HepG2 (cell line): ENCODE results near the gene TCEA3. TPM values are rescaled to one million over a fixed set of nuclear protein-coding genes. Genes with fewer than 3 reads are reported as not detected.

Experiments
- CREB1 ChIP-seq, 2 experiments: fragments of 450-650 bp in 1 of 2; IDR thresholded peaks; 2 replicates each; pipeline ENCODE4 v1.6.1; 2016 to 2017; ENCODE audit warnings: control low read depth in 1 of 2, mild to moderate bottlenecking in 1 of 2, missing compliant biosample characterization in 1 of 2, missing genetic modification characterization in 1 of 2
- EZH2 ChIP-seq: conservative IDR thresholded peaks from 2 replicates; pipeline ENCODE4 v1.6.1; 2012; ENCODE audit warnings: mild to moderate bottlenecking, low read depth, low read length, moderate library complexity
- GTF2F1 ChIP-seq: fragments of 150-350 bp; IDR thresholded peaks from 2 replicates; pipeline ENCODE4 v1.6.1; 2014; ENCODE audit warnings: low read length
- HMG20A ChIP-seq: IDR thresholded peaks from 2 replicates; pipeline ENCODE4 v1.6.1; 2016; ENCODE audit warnings: borderline replicate concordance
- KLF9 ChIP-seq: IDR thresholded peaks from 2 replicates; pipeline ENCODE4 v1.6.1; 2016; ENCODE audit warnings: low read depth
- POLR2G ChIP-seq: fragments of 200-400 bp; formaldehyde crosslinking; IDR thresholded peaks from 2 replicates; pipeline ENCODE4 v1.6.1; 2018; ENCODE audit warnings: mild to moderate bottlenecking, low read depth, low read length, moderate library complexity
- ZMYM3 ChIP-seq: sonication (generic); formaldehyde crosslinking; IDR thresholded peaks from 2 replicates; pipeline ENCODE4 v1.5.1; 2020; ENCODE audit warnings: mild to moderate bottlenecking, missing genetic modification reagents
- ZNF12 ChIP-seq: sonication (generic); formaldehyde crosslinking; IDR thresholded peaks from 2 replicates; pipeline ENCODE4 v1.5.0; 2020; ENCODE audit warnings: missing genetic modification reagents
- ZNF224 ChIP-seq: sonication (generic); formaldehyde crosslinking; IDR thresholded peaks from 2 replicates; pipeline ENCODE4 v1.5.0; 2020; ENCODE audit warnings: mild to moderate bottlenecking, missing genetic modification reagents
- ZNF253 ChIP-seq: sonication (generic); formaldehyde crosslinking; IDR thresholded peaks from 2 replicates; pipeline ENCODE4 v1.8.0; 2022; ENCODE audit warnings: mild to moderate bottlenecking, missing genetic modification reagents, borderline replicate concordance
- ZNF263 ChIP-seq: sonication (generic); formaldehyde crosslinking; IDR thresholded peaks from 2 replicates; pipeline ENCODE4 v1.4.0; 2020; ENCODE audit warnings: missing genetic modification reagents
- ZNF333 ChIP-seq: sonication (generic); formaldehyde crosslinking; IDR thresholded peaks from 2 replicates; pipeline ENCODE4 v1.4.0; 2020; ENCODE audit warnings: mild to moderate bottlenecking, missing genetic modification reagents, borderline replicate concordance
- ZNF484 ChIP-seq: sonication (generic); formaldehyde crosslinking; IDR thresholded peaks from 2 replicates; pipeline ENCODE4 v1.5.1; 2020; ENCODE audit warnings: mild to moderate bottlenecking, low read depth, missing genetic modification reagents, borderline replicate concordance
- ZNF879 ChIP-seq: sonication (generic); formaldehyde crosslinking; IDR thresholded peaks from 2 replicates; pipeline ENCODE4 v1.8.1; 2023; ENCODE audit warnings: missing genetic modification reagents
- polyA plus RNA-seq, 8 experiments: library from polyadenylated mRNA; depleted of rRNA in 3 of 8; stranded (reverse) in 7 of 8; unstranded in 1 of 8; fragments of >200 nt; fragmentation: Illumina TruSeq in 4 of 8; extraction: Trizol in 4 of 8; gene quantifications; 2 replicates each; pipeline versions ENCODE4 v1.2.1 to v1.2.3, GENCODE V29; 2011 to 2016; ENCODE audit warnings: low read depth in 4 of 8, missing spikeins in 1 of 8, mixed read lengths in 1 of 8; ENCODE audit not compliant: insufficient read depth in 1 of 8
- total RNA-seq, 5 experiments: library from RNA; depleted of rRNA; stranded (reverse); fragments of >200 nt; fragmentation: Illumina TruSeq; extraction: Trizol; gene quantifications; 2 replicates each; pipeline ENCODE4 v1.2.3, GENCODE V29; 2016; ENCODE audit warnings: low read depth in 1 of 5
- TF ChIP-seq, protein P1 (sequence below), 2 experiments: sonication (generic) in 1 of 2; formaldehyde crosslinking in 1 of 2; IDR thresholded peaks; 2 replicates each; pipeline versions ENCODE4 v1.4.0 to v1.6.1; 2016 to 2020; ENCODE audit warnings: borderline replicate concordance in 1 of 2, low read depth in 1 of 2, mild to moderate bottlenecking in 1 of 2, missing genetic modification reagents in 1 of 2
- TF ChIP-seq, protein P2 (sequence below): sonication (generic); formaldehyde crosslinking; IDR thresholded peaks from 2 replicates; pipeline ENCODE4 v1.4.0; 2020; ENCODE audit warnings: missing genetic modification reagents, borderline replicate concordance
- TF ChIP-seq, protein P3 (sequence below): sonication (generic); formaldehyde crosslinking; IDR thresholded peaks from 2 replicates; pipeline ENCODE4 v1.9.0; 2021; ENCODE audit warnings: missing genetic modification reagents, mild to moderate bottlenecking, borderline replicate concordance

Gene TCEA3
- total and polyA plus RNA-seq, 2 of the 13 experiments (the other 11 are each of a cell fraction or from before 2014, with no cell fraction given) = 55.5 to 84.6 TPM

DNA sequence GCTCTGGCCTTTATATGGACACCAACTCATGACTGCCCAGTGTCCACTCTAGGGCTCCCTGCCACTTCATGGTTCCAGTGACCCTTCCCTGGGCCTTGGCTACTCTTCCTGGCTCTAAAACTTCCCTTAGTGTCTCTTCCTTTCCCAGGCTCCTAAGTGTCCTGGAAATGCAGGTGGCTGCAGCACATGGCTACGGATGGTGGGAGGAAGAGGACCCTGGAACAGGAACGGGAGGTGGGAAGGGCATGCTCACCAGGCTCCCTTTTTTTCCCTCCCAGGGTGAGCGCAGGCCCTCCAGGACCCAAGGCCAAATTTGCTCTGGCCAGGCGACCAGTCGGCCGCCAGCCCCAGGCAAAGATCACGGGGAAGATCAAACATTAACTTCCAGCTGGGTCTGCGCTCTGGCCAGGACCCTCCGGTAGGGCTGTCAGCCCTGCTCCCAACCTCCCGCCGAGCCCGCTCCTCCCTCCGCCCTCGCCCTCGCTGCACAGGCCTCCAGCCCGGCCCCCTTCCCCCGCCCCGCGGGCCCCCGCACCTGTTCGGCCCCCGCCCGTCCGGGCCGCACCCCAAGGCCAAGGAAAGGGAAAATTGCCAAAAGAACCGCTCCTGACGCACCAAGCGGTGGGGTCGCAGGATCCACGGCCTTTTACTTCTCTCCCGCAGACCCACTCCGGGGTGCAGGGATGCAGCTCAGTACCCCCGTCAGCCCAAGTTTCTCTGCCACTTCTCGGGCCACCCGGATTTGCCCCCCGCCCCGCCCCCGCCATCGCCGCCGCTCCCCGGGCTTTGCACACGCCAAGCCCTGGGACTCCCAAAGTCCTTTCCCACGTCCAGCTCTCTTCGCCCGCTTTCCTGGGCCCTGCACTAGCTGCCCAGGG, 894 bp downstream of the TCEA3 start (continued):
- TF ChIP-seq GTF2F1 = no peak
- TF ChIP-seq, protein P1, sequence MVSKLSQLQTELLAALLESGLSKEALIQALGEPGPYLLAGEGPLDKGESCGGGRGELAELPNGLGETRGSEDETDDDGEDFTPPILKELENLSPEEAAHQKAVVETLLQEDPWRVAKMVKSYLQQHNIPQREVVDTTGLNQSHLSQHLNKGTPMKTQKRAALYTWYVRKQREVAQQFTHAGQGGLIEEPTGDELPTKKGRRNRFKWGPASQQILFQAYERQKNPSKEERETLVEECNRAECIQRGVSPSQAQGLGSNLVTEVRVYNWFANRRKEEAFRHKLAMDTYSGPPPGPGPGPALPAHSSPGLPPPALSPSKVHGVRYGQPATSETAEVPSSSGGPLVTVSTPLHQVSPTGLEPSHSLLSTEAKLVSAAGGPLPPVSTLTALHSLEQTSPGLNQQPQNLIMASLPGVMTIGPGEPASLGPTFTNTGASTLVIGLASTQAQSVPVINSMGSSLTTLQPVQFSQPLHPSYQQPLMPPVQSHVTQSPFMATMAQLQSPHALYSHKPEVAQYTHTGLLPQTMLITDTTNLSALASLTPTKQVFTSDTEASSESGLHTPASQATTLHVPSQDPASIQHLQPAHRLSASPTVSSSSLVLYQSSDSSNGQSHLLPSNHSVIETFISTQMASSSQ (IDR thresholded peaks at IDR 0.05; ENCODE audit: low read depth) = peak; percentile 86
- TF ChIP-seq, protein P1 (CRISPR knock-in tag; IDR thresholded peaks at IDR 0.05; ENCODE audit: borderline replicate concordance) = peak; percentile 94
- TF ChIP-seq, protein P2, sequence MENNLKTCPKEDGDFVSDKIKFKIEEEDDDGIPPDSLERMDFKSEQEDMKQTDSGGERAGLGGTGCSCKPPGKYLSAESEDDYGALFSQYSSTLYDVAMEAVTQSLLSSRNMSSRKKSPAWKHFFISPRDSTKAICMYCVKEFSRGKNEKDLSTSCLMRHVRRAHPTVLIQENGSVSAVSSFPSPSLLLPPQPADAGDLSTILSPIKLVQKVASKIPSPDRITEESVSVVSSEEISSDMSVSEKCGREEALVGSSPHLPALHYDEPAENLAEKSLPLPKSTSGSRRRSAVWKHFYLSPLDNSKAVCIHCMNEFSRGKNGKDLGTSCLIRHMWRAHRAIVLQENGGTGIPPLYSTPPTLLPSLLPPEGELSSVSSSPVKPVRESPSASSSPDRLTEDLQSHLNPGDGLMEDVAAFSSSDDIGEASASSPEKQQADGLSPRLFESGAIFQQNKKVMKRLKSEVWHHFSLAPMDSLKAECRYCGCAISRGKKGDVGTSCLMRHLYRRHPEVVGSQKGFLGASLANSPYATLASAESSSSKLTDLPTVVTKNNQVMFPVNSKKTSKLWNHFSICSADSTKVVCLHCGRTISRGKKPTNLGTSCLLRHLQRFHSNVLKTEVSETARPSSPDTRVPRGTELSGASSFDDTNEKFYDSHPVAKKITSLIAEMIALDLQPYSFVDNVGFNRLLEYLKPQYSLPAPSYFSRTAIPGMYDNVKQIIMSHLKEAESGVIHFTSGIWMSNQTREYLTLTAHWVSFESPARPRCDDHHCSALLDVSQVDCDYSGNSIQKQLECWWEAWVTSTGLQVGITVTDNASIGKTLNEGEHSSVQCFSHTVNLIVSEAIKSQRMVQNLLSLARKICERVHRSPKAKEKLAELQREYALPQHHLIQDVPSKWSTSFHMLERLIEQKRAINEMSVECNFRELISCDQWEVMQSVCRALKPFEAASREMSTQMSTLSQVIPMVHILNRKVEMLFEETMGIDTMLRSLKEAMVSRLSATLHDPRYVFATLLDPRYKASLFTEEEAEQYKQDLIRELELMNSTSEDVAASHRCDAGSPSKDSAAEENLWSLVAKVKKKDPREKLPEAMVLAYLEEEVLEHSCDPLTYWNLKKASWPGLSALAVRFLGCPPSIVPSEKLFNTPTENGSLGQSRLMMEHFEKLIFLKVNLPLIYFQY (CRISPR knock-in tag) = no peak
- peak; percentile 19; the same call in 1 of the 2 replicates for TF ChIP-seq HMG20A (CRISPR knock-in tag)
- no peak for TF ChIP-seq KLF9
- no peak for TF ChIP-seq EZH2
- TF ChIP-seq ZNF333 (CRISPR knock-in tag) = no peak
- TF ChIP-seq ZNF484 = no peak
- peak; percentile 33; the same call in 1 of the 2 replicates for TF ChIP-seq ZMYM3 (CRISPR knock-in tag)
- TF ChIP-seq ZNF263 (CRISPR knock-in tag) = peak; percentile 79; the same call in 1 of the 2 replicates
- peak; percentile 85 for TF ChIP-seq POLR2G
- TF ChIP-seq, protein P3, sequence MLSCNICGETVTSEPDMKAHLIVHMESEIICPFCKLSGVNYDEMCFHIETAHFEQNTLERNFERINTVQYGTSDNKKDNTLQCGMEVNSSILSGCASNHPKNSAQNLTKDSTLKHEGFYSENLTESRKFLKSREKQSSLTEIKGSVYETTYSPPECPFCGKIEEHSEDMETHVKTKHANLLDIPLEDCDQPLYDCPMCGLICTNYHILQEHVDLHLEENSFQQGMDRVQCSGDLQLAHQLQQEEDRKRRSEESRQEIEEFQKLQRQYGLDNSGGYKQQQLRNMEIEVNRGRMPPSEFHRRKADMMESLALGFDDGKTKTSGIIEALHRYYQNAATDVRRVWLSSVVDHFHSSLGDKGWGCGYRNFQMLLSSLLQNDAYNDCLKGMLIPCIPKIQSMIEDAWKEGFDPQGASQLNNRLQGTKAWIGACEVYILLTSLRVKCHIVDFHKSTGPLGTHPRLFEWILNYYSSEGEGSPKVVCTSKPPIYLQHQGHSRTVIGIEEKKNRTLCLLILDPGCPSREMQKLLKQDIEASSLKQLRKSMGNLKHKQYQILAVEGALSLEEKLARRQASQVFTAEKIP (CRISPR knock-in tag) = no peak
- no peak for TF ChIP-seq ZNF253 (CRISPR knock-in tag)
- TF ChIP-seq CREB1 (IDR thresholded peaks at IDR 0.05) = no peak
- no peak for TF ChIP-seq CREB1 (CRISPR knock-in tag; IDR thresholded peaks at IDR 0.05)
- peak; percentile 78; the same call in 1 of the 2 replicates for TF ChIP-seq ZNF879 (CRISPR knock-in tag)
- TF ChIP-seq ZNF12 (CRISPR knock-in tag) = no peak
- TF ChIP-seq ZNF224 (CRISPR knock-in tag) = no peak
